BLaER1 treated with 17β-estradiol and CSF1 and Interleukin-3, amounts not matched to agents 10 nM and 100 nM (cell line): ENCODE results near the gene OSBP2.

Source experiments
- H3K27ac ChIP-seq, 11 experiments: shearing (Covaris generic); formaldehyde crosslinking; 2 replicates each; pipeline ENCODE4 v1.8.1; 2022
- H3K27me3 ChIP-seq, 11 experiments: shearing (Covaris generic); formaldehyde crosslinking; 2 replicates each; pipeline ENCODE4 v1.8.1; 2022
- H3K36me3 ChIP-seq, 11 experiments: shearing (Covaris generic); formaldehyde crosslinking; 2 replicates each; pipeline ENCODE4 v1.8.1; 2022
- H3K4me1 ChIP-seq, 10 experiments: shearing (Covaris generic); formaldehyde crosslinking; 2 replicates each; pipeline ENCODE4 v1.8.1; 2022
- H3K4me2 ChIP-seq, 11 experiments: shearing (Covaris generic); formaldehyde crosslinking; 2 replicates each; pipeline ENCODE4 v1.8.1; 2022
- H3K4me3 ChIP-seq, 10 experiments: shearing (Covaris generic); formaldehyde crosslinking; 2 replicates each; pipeline ENCODE4 v1.8.1; 2022
- H3K9ac ChIP-seq, 11 experiments: shearing (Covaris generic); formaldehyde crosslinking; 2 replicates each; pipeline ENCODE4 v1.8.1; 2022
- H3K9me3 ChIP-seq, 11 experiments: shearing (Covaris generic); formaldehyde crosslinking; replicated peaks in 1 of 11; 2 replicates each; pipeline ENCODE4 v1.8.1; 2022
- H4K20me1 ChIP-seq, 11 experiments: shearing (Covaris generic); formaldehyde crosslinking; 2 replicates each; pipeline ENCODE4 v1.8.1; 2022
- Cebpa-rat ChIP-seq, 11 experiments: shearing (Covaris generic); IDR thresholded peaks; 2 replicates each; pipeline ENCODE4 v1.8.1; 2022

OSBP2 gene

GRCh38 chr22:30893434-30894370 is 199.0 kb downstream of the OSBP2 start:
- H3K27me3 ChIP-seq, result no peaks in the 10 kb centered on the region
- no peak overlapping the region for H3K9ac ChIP-seq
- peaks cover 0 to 8% (median 0%) of the 10 kb centered on the region in 11 experiments; a peak in 6 of 22 replicates for H3K36me3 ChIP-seq
- peak overlapping the region in 6 of 11 experiments; percentile 4 to 33 (median 17); a peak in 10 of 22 replicates for H3K4me2 ChIP-seq
- H3K4me1 ChIP-seq, result peaks cover 0 to 42% (median 32%) of the 10 kb centered on the region in 10 experiments; a peak in 17 of 20 replicates
- peaks cover 8 to 14% (median 11%) of the 10 kb centered on the region in 11 experiments; a peak in 19 of 22 replicates for H3K9me3 ChIP-seq
- no peak for TF ChIP-seq Cebpa-rat (IDR thresholded peaks at IDR 0.05)
- no peaks in the 10 kb centered on the region for H4K20me1 ChIP-seq
- no peak overlapping the region for H3K27ac ChIP-seq
- no peak overlapping the region for H3K4me3 ChIP-seq

GRCh38 chr22:30894371-30894740 is 199.7 kb downstream of the OSBP2 start:
- TF ChIP-seq Cebpa-rat (IDR thresholded peaks at IDR 0.05), result no peak
- peaks cover 4 to 12% (median 5%) of the 10 kb centered on the region in 11 experiments; a peak in 18 of 22 replicates for H3K36me3 ChIP-seq
- H3K9ac ChIP-seq, result no peak overlapping the region
- H3K4me3 ChIP-seq, result no peak overlapping the region
- H3K4me2 ChIP-seq, result peak overlapping the region in 3 of 11 experiments; percentile 4 to 33 (median 17); a peak in 6 of 22 replicates
- H3K27ac ChIP-seq, result no peak overlapping the region
- H3K4me1 ChIP-seq, result peaks cover 0 to 42% (median 32%) of the 10 kb centered on the region in 10 experiments; a peak in 17 of 20 replicates
- H3K9me3 ChIP-seq, result peaks cover 14 to 20% (median 18%) of the 10 kb centered on the region in 11 experiments
- no peaks in the 10 kb centered on the region for H4K20me1 ChIP-seq
- H3K27me3 ChIP-seq, result no peaks in the 10 kb centered on the region

GRCh38 chr22:30902496-30903357 is 208.1 kb downstream of the OSBP2 start:
- Histone ChIP-seq H3K9me3 (peaks cover 25 to 39% (median 30%) of the 10 kb centered on the region in 11 experiments), H3K36me3 (peaks cover 4 to 28% (median 16%) of the 10 kb centered on the region in 11 experiments; a peak in 18 of 22 replicates), H3K4me2 (peak overlapping the region in 7 of 11 experiments; percentile 5 to 58 (median 30); a peak in 13 of 22 replicates), H4K20me1 (no peaks in the 10 kb centered on the region), H3K4me3 (no peak overlapping the region), H3K27me3 (no peaks in the 10 kb centered on the region), H3K27ac (no peak overlapping the region), H3K9ac (no peak overlapping the region), H3K4me1 (peaks cover 0 to 13% (median 9%) of the 10 kb centered on the region in 10 experiments; a peak in 16 of 20 replicates)
- TF ChIP-seq Cebpa-rat (IDR thresholded peaks at IDR 0.05), result no peak

- Histone ChIP-seq H3K4me1 (peaks cover 0 to 13% (median 9%) of the 10 kb centered on the region in 10 experiments; a peak in 16 of 20 replicates), H3K27me3 (no peaks in the 10 kb centered on the region), H3K4me2 (no peak overlapping the region), H3K27ac (no peak overlapping the region), H4K20me1 (no peaks in the 10 kb centered on the region), H3K4me3 (no peak overlapping the region), H3K9me3 (peaks cover 12 to 26% (median 17%) of the 10 kb centered on the region in 11 experiments), H3K9ac (no peak overlapping the region), H3K36me3 (peaks cover 2 to 26% (median 9%) of the 10 kb centered on the region in 11 experiments; a peak in 17 of 22 replicates)
- no peak for TF ChIP-seq Cebpa-rat (IDR thresholded peaks at IDR 0.05)
Measured at GRCh38 chr22:30903876-30904460, 209.3 kb downstream of the OSBP2 start.

GRCh38 chr22:30905696-30906341 is 211.1 kb downstream of the OSBP2 start:
- peaks cover 0 to 13% (median 9%) of the 10 kb centered on the region in 10 experiments; a peak in 16 of 20 replicates for H3K4me1 ChIP-seq
- H3K4me3 ChIP-seq, result no peak overlapping the region
- H4K20me1 ChIP-seq, result no peaks in the 10 kb centered on the region
- H3K27me3 ChIP-seq, result no peaks in the 10 kb centered on the region
- H3K4me2 ChIP-seq, result no peak overlapping the region
- H3K9ac ChIP-seq, result no peak overlapping the region
- no peak for TF ChIP-seq Cebpa-rat (IDR thresholded peaks at IDR 0.05)
- H3K36me3 ChIP-seq, result peaks cover 0 to 14% (median 0%) of the 10 kb centered on the region in 11 experiments; a peak in 2 of 22 replicates
- H3K9me3 ChIP-seq, result peaks cover 0 to 9% (median 4%) of the 10 kb centered on the region in 11 experiments; a peak in 7 of 22 replicates
- no peak overlapping the region for H3K27ac ChIP-seq

GRCh38 chr22:30906411-30906810 is 211.7 kb downstream of the OSBP2 start:
- H4K20me1 ChIP-seq, result no peaks in the 10 kb centered on the region
- 0 out of 22 replicates have a peak, but pooled peaks cover 0 to 3% (median 0%) of the 10 kb centered on the region in 11 experiments for H3K9me3 ChIP-seq
- peaks cover 0 to 13% (median 9%) of the 10 kb centered on the region in 10 experiments; a peak in 16 of 20 replicates for H3K4me1 ChIP-seq
- no peak overlapping the region for H3K27ac ChIP-seq
- TF ChIP-seq Cebpa-rat (IDR thresholded peaks at IDR 0.05), result no peak
- no peak overlapping the region for H3K4me3 ChIP-seq
- H3K9ac ChIP-seq, result no peak overlapping the region
- H3K27me3 ChIP-seq, result no peaks in the 10 kb centered on the region
- H3K36me3 ChIP-seq, result peaks cover 0 to 14% (median 0%) of the 10 kb centered on the region in 11 experiments; a peak in 2 of 22 replicates
- no peak overlapping the region for H3K4me2 ChIP-seq

- H3K27me3 ChIP-seq, result no peaks in the 10 kb centered on the region
- H3K4me2 ChIP-seq, result no peak overlapping the region
- H3K9ac ChIP-seq, result no peak overlapping the region
- TF ChIP-seq Cebpa-rat (IDR thresholded peaks at IDR 0.05), result no peak
- H3K9me3 ChIP-seq, result no peaks in the 10 kb centered on the region
- peaks cover 0 to 14% (median 0%) of the 10 kb centered on the region in 11 experiments; a peak in 2 of 22 replicates for H3K36me3 ChIP-seq
- H3K4me3 ChIP-seq, result no peak overlapping the region
- H3K4me1 ChIP-seq, result peaks cover 0 to 13% (median 9%) of the 10 kb centered on the region in 10 experiments; a peak in 16 of 20 replicates
- H3K27ac ChIP-seq, result no peak overlapping the region
- H4K20me1 ChIP-seq, result no peaks in the 10 kb centered on the region
Measured at GRCh38 chr22:30906946-30907345, 212.3 kb downstream of the OSBP2 start.

GRCh38 chr22:30908051-30908461 is 213.4 kb downstream of the OSBP2 start:
- no peak overlapping the region for H3K27ac ChIP-seq
- no peak for TF ChIP-seq Cebpa-rat (IDR thresholded peaks at IDR 0.05)
- H3K4me1 ChIP-seq, result peaks cover 0 to 6% (median 3%) of the 10 kb centered on the region in 10 experiments; a peak in 15 of 20 replicates
- H3K9me3 ChIP-seq, result peaks cover 0 to 2% (median 0%) of the 10 kb centered on the region in 11 experiments; a peak in 1 of 22 replicates
- H4K20me1 ChIP-seq, result no peaks in the 10 kb centered on the region
- H3K9ac ChIP-seq, result no peak overlapping the region
- no peak overlapping the region for H3K4me2 ChIP-seq
- no peak overlapping the region for H3K4me3 ChIP-seq
- no peaks in the 10 kb centered on the region for H3K27me3 ChIP-seq
- H3K36me3 ChIP-seq, result peaks cover 0 to 14% (median 0%) of the 10 kb centered on the region in 11 experiments; a peak in 2 of 22 replicates
